Tongue (tissue), 2 donors: ENCODE results near the gene RRN3. TPM values are rescaled to one million over a fixed set of nuclear protein-coding genes. Genes with fewer than 3 reads are reported as not detected.
"Not testable (repeated sequence)": the region's sequence is repeated elsewhere in the genome, so short reads cannot be mapped to it uniquely, and the experiment has no call there.

Experiments used
- DNase-seq: peaks from one replicate; pipeline ENCODE4 v3.0.0-alpha.2; 2015
- total RNA-seq: library from RNA; depleted of rRNA; stranded (reverse); fragments of >200 nt; gene quantifications from one replicate; pipeline ENCODE4 v1.2.3, GENCODE V29; 2014

RRN3 gene
- total RNA-seq, 1 donor from 2014 or later = 55.1 TPM

- DNase-seq = not testable (repeated sequence)
Measured at GRCh38 chr16:15050440-15050839, 43.6 kb downstream of the RRN3 start.

GRCh38 chr16:15049581-15050180 is 44.4 kb downstream of the RRN3 start:
- DNase-seq = no peak

DNA sequence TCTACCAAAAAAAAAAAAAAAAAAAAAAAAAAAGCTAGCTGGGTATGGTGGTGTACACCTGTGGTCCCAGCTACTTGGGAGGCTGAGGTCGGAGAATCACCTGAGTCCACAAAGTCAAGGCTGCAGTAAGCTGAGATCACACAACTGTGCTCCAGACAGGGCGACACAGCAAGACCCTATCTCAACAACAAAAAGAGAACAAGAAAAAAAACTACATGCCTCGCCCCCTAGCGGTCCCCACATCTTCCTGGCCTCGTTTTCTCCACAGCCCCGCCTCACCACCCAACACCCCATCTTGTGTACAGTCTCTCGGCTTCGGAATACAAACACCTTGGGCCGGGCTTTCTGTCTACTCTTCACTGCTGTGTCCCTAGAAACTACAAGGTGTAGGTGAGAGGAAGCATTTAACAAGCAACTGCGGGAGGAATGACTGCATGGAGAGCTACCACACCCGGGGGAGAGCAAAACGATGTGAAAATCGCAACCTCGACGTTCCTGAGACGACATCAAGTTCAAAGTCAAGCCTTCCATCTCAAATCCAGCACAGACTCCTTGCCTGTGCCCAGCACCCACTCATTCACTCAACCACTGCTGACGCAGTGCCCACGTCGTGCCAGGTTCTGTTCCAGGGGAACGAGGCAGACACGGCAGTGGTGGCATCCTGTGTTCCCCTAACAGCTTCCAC is 47.2 kb downstream of the RRN3 start:
- no peak for DNase-seq

DNA sequence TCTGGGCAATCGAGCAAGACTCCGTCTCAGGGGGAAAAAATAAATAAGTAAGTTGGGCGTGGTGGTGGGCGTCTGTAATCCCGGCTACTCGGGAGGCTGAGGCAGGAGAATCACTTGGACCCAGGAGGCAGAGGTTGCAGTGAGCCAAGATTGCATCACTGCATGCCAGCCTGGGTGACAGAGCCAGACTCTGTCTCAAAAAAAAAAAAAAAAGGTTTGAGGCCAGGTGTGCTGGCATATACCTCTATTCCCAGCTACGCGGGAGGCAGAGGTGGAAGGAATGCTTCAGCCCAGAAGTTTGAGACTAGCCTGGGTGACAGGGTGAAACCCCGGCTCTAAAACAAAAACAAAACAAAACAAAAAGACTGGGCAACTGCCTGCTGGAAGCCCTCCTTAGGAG is 48.8 kb downstream of the RRN3 start:
- DNase-seq = not testable (repeated sequence)

DNA sequence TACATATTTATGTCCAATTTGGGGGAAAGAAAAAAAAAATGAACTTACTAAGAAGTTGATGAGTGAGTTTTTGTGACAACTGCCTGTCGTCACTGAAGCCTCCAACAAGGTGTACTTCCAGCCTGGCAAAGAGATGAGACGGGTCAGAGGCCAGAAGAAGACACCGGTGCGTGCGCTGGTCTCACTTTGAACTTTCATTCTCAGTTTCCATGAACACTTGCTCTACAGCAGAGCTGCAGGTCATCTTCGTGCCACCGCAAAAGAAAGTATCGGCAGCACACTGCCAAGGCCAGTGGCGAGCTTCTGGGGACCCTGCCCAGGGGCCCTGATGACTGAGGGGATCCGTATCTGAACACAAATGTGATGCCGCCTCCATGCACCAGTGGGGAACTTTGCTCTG is 49.8 kb downstream of the RRN3 start:
- no peak for DNase-seq

DNA sequence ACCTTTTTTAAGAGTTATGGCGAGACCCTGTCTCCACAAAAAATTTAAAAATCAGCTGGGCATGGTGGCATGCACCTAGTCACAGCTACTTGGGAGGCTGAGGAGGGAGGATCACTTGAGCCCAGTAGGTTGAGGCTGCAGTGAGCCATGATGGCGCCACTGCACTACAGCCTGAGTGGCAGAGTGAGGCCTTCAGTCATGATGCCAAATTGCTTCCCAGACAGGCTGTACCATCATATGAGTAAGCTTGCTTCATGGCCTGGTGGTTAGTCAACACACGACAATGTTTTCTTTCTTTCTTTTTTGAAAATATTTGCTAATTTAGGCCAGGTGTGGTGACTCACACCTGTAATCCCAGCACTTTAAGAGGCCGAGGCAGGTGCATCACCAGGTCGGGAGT is 50.7 kb downstream of the RRN3 start:
- DNase-seq = no peak

DNA sequence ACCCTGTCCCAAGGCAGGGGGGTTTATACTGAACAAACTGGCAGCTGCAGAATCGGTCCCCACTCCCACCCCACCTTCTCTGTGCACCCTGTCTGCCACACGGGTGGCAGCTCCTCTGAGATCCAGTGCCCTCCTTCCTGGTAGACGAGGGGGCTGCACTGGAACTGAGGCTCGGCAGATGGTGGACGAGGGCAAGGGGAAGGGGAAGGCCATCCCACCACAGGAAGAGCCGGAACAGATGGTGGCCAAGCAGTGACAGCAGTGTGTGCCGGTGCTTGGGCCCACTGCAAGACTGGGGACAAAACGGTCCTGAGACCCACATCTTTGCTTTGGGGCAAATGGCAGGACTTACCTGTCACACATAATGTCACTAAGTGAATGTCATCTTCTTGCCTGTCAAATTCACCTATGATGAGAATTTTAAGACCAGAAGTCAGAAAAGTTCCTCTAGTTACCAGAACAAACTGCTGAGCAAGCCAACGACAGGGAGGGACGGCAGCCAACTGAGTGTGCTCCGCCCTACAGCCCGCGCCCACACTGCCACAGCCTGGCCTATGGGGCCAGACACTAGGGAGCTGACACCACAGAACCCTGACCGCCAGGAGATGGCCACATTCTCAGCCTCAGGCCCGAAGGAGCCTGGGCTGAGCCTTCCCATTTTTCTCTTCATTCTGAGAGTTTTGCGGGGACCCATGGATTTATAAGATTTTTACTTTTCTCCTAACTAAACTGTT is 52.6 kb downstream of the RRN3 start:
- peak; percentile 67 for DNase-seq

DNA sequence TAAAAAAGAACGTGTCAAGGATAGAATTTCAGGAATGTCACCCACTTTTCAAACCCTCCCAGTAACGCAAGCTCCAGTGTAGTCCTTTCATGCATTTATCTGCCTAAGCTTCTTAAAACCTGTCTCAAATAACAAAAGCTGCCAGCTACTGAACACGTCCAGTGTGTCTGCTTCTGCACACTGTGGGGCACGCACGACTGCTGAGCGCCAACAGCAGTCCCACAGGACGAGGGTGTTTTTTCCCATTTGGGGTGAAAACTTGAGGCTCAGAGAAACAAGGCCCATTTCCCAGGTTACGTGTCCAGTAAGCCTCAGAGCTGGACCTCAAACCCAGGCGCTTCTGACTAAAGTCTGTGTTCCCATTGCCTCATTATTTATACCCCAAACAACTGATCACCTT is 55.4 kb downstream of the RRN3 start:
- DNase-seq = no peak

GRCh38 chr16:15037745-15038144 is 56.3 kb downstream of the RRN3 start:
- DNase-seq = peak; percentile 13

GRCh38 chr16:15037003-15037402 is 57.1 kb downstream of the RRN3 start:
- no peak for DNase-seq

DNA sequence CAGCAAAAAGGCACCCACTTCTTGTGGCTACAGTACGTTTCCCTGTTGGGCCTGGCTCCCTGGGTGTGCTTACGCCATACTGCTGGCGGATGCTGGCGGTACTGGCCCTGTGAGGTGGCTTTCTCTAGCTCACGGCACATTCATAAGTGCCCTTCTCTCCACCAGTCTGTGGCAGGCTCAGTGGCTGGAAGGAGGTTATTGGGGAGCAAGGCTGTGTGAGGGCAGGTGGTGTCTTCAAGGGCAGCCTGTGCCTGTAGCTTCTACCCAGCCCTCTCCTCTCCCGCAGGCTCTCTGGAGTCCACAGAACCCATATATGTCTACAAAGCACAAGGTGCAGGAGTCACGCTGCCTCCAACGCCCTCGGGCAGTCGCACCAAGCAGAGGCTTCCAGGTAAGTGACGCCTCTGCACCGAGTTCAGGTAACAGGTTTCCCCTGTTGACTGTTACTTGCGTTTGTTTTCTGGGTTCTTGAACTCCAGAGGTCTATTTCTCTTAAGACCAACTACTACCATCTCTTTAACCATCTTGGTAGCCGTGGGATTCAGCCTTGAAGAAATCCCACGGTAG is 58.8 kb downstream of the RRN3 start:
- no peak for DNase-seq

- peak; percentile 15 for DNase-seq
Measured at GRCh38 chr16:15034266-15035162, 59.6 kb downstream of the RRN3 start.

DNA sequence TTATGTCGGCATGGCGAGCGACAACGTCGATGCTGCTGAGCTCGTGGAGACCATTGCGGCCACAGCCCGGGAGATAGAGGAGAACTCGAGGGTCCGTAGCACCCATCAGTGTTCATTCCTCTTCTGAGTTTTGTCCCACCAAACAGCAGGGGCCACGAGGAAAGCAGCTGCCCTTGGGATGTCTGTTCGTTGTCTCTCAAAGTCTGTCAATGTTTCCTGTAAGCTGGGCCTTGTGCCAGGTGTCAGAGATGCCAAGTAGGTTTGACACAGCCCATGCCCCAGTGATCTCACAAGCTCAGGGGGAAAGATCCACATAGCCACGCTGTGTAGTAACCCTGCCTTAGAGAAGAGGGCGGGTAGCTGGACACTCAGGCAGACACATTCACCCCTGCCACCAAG is 60.8 kb downstream of the RRN3 start:
- no peak for DNase-seq

GRCh38 chr16:15032547-15033308 is 61.3 kb downstream of the RRN3 start:
- DNase-seq = no peak

DNA sequence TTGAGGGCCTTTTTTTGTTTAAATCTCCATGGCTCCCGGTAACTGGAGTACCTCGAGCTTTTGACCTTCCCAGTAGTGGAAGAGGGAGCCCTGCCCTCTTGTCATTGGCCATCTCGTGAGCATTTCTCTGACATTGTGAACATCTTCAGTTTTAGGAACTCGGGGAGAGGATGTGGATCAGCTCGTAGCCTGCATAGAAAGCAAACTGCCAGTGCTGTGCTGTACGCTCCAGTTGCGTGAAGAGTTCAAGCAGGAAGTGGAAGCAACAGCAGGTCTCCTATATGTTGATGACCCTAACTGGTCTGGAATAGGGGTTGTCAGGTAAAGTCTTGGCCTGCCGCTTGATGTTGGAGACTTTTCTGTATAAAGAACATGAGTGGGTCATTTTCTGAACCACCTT is 62.5 kb downstream of the RRN3 start:
- DNase-seq = no peak

DNA sequence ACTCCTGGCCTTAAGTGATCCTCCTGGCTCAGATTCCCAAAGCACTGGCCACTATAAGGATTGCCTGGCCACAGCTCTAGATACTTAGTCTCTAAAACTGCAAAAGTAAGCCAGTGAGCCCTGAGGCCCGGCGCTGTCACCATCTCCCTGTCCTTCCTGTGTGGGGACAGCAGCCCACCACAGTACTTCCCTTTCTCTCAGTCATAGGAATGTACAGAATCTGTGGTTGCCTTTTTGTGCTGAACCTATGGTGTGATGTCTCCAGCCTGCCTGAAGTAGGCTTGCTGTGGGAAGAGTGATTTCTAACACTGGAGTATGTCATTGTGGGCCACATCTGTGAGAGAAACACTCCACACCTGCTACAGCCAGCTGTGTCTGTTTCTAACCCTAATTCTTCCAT is 62.9 kb downstream of the RRN3 start:
- no peak for DNase-seq

DNA sequence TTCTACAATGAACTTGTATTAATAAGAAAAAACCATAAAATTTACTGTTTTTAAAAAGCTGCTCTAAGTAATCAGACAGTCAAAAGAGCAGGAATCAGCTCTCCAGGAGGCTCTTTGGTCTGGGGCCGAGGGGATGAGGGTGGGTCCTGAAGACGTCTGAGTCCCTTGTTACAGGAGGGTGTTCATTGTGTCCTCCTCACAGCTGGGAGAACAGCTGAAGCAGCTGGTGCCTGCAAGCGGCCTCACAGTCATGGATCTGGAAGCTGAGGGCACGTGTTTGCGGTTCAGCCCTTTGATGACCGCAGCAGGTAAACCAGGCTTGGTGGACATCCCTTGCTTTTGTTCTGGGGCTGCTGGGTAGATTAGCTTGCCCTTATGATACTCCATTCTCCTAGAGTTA is 64.3 kb downstream of the RRN3 start:
- DNase-seq = peak; percentile 40

- DNase-seq = peak; percentile 43
Measured at GRCh38 chr16:15028801-15029698, 65.0 kb downstream of the RRN3 start.

DNA sequence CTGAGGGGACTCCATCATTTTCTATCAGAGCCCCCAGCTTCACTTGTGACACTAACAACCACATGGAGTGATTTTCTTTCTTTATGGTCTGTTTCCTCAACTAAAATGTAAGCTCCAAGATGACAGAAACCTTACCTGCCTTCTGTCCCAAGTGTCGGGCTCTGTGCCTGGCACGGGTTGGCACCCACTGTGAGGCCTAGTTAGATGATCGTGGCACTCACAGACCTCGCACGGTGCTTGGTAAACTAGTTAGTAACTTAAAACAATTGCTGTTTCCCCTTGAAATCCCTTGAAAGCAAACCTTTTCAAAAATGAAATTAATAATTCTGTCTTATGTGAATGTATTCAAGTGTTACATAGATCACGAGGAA is 65.7 kb downstream of the RRN3 start:
- not testable (repeated sequence) for DNase-seq
